ENCODE data around the gene UTP18. TPM values are rescaled to one million over a fixed set of nuclear protein-coding genes. Genes with fewer than 3 reads are reported as not detected.
"Not testable (repeated sequence)": the region's sequence is repeated elsewhere in the genome, so short reads cannot be mapped to it uniquely, and the experiment has no call there.

The UTP18 gene
- total RNA-seq, 1 donor from 2014 or later = 37.2 TPM

DNA sequence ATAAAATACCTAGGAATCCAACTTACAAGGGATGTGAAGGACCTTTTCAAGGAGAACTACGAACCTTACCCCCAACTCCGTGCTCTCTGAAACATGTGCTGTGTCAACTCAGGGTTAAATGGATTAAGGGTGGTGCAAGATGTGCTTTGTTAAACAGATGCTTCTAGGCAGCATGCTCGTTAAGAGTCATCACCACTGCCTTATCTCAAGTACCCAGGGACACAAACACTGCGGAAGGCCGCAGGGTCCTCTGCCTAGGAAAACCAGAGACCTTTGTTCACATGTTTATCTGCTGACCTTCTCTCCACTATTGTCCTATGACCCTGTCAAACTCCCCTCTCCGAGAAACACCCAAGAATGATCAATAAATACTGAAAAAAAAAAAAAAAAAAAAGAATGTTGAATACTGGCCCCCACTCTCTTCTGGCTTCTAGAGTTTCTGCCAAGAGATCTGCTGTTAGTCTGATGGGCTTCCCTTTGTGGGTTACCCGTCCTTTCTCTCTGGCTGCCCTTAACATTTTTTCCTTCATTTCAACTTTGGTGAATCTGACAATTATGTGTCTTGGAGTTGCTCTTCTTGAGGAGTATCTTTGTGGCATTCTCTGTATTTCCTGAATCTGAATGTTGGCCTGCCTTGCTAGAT lies 70.6 kb downstream of the UTP18 start:
- not testable (repeated sequence) for DNase-seq (ENCODE audit: low read depth)

DNA sequence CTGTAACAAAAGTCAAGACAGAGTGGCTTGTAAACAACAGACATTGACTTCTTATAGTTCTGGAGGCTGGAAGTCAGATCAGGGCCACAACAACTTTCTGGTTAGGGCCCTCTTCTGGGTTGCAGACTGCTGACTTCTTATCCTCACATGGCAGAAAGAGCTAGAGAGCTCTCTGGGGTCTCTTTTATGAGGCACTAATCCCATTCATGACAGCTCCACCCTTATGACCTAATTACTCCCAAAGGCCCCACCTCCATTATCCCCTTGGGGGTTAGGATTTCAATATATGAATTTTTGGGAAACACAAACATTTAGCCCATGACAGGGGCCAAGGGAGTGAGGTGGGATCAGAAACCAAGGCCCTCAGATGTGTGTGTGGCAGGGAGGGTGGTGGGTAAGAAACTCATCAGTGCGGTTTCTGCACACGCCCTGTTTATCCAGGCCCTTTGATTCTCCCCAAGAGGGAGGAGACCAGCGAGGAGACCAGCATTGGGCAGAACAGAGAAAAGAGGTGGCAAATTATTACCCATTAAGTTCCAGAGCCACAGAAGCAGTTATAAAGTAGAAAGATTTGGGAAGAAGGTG lies 74.8 kb downstream of the UTP18 start:
- DNase-seq (ENCODE audit: low read depth) = no peak

DNA sequence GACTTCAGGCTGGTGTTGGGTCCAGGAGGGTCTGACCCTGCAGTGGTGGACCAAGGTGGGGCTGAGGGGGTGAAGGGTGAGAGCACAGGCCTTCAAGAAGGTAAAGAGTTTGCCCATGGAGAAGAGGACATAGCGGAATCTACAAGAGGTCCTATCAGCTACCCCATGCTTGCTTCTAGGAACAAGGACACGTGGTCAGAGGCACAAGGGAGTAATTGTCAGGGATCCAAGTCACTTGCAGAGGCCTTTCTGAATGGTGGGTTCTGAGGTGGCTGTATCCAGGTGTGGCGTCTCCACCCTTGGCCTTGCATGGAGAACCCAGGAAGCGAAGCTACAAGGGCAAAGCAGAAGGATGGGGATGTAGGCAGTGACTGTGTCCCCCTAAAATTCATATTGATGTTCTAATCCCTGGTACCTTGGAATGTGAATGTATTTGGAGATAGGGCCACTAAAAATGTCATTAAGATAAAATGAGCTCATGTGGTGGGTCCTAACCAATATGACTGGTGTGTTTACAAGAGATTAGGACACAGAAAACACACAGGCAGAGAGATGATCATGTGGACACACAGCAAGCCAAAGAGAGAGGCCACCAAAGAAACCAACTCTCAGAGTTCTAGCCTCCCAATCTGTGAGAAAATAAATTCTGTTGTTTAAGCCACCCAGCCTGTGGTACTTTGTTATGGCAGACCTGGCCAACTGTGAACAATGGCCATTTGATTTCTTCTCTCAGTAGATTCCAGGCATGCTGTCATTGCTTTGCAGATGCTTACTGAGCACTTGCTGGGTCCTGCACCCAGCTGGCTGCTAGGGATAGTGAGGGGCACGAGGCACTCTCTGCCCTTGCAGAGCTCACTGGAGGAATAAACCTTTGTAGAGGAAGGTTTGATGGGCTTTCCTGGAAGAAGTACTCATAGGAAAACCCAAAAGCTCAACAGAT lies 75.8 kb downstream of the UTP18 start:
- no peak for DNase-seq (ENCODE audit: low read depth)

DNA sequence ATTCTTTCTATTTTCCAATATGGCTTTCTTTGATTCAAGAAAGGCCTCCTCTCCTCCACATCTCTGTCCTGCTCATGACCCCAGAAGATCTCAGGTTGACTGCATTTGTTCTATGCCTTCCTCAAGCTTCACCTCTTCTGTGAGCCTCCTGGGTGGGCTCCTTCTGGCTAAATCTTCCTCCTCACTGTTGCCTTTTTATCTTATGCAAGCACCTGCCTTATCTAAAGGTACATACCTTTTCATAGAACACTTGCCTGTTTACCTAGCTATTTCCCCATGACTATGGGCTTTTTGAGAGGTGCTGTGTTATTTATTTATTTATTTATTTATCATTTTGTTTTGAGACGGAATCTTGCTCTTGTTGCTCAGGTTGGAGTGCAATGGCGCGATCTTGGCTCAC lies 81.1 kb downstream of the UTP18 start:
- DNase-seq (ENCODE audit: low read depth) = no peak

DNA sequence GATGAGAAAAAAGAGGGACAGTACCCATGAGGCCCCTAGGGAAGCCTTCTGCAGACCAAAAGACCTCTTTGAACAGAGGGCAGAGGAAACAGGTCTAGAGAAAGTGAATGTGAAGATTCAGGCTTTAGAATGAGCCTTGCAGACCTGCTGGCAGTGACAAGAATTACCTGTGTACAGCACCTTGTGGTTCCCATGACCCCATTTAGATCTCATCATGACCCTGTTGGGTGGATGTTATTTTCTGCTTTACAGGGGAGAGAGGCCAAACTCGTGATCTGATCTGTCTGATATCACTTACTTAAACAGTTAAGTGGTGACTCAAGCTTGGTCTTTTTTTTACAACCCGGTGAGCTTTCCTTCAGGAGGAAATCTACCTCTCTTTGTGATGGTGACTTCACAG lies 81.9 kb downstream of the UTP18 start:
- no peak for DNase-seq (ENCODE audit: low read depth)

DNA sequence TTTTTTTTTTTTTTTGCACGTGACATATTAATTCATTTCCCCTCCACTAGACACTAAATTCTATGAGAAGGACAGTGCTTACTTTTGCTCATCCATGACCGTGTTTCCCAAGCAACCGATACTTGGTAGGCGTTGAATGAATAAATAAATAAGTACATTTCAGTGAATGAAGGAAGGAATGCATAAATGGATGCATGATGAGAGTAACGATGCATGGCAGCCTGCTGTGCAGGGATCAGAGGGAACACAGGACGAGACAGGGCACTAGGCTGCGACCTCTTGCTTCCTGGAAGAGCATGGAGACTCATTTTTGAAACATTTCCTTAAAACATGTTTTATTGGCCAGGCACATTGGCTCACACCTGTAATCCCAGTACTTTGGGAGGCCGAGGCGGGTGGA lies 84.2 kb downstream of the UTP18 start:
- no peak for DNase-seq (ENCODE audit: low read depth)

DNA sequence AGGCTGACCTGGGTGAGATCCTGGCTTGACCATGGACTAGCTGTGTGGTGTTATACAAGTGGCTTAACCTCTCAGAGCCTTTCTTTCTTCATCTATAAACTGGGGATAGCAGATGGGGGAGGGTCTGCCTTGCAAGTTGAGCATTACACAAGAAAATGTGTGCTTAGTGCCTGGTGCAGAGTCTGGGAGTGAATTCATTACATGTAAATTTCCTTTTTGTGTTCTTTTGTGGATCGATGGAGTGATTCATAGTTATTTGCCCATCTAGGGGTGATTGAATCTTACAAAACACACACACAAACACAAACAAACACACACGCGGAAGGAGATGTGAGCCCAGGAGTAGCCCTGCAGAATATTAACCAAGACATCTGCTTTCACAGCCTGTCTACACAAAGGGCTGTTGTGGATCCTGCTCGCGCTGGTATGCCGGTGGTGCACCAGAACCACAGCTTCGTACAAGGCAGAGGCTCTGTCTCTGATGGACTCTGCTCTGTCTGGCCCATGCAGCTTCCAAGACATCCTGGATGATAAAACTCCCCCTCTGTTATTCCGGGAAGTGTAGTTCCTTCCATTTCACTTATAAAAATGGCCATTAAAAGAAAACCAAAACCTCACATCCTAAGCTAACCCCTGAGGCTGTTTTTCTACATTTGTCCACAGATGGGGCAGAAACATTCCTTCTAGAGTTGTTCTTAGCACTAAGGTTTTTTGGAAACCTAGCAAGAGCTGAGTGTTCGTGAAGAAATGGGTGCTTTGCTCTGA lies 86.1 kb downstream of the UTP18 start:
- DNase-seq (ENCODE audit: low read depth) = no peak

Other genes starting within 250 kb of the UTP18 start
- 123 and 134 TPM in 2 replicates for gene SPAG9, start 139.7 kb upstream of the UTP18 start, total RNA-seq
- 64.5 and 149 TPM in 2 replicates for gene NME1, start 107.0 kb upstream of the UTP18 start, total RNA-seq
- gene NME2, start 94.1 kb upstream of the UTP18 start, total RNA-seq = 542 and 1,134 TPM in 2 replicates
- gene MBTD1, start 497 bp upstream of the UTP18 start, total RNA-seq = 8.2 and 25.5 TPM in 2 replicates